ENCODE data around the gene MARF1. TPM values are rescaled to one million over a fixed set of nuclear protein-coding genes. Genes with fewer than 3 reads are reported as not detected.
"Not testable (repeated sequence)": the region's sequence is repeated elsewhere in the genome, so short reads cannot be mapped to it uniquely, and the experiment has no call there.

MARF1 gene
- total RNA-seq, 1 donor from 2014 or later = 13.4 TPM

- Histone ChIP-seq H3K9ac (no peak overlapping the region), H3K4me2 (no peak overlapping the region), H2AFZ (replicated peaks) (no peak overlapping the region), H3K79me2 (ENCODE audit: low read depth) (no peaks in the 10 kb centered on the region), H3K27ac (no peak overlapping the region), H3K4me1 (no peaks in the 10 kb centered on the region), H3K4me3 (no peak overlapping the region), H3K9me3 (ENCODE audit: low read depth) (no peaks in the 10 kb centered on the region), H3K27me3 (no peaks in the 10 kb centered on the region), H3K36me3 (no peaks in the 10 kb centered on the region), H4K20me1 (ENCODE audit: low read depth) (no peaks in the 10 kb centered on the region), H3F3A (ENCODE audit: low read depth) (no peaks in the 10 kb centered on the region)
- Mint-ChIP-seq H3K27me3 (ENCODE audit: insufficient read depth, low read depth) (peaks cover 6% of the 10 kb centered on the region), H3K4me3 (no peak overlapping the region), H3K9me3 (no peaks in the 10 kb centered on the region), H3K4me1 (no peaks in the 10 kb centered on the region), H3K36me3 (peaks cover 40% of the 10 kb centered on the region), H3K27ac (no peak overlapping the region)
- no peak for TF ChIP-seq EZH2 (IDR thresholded peaks at IDR 0.05)
- no peak for TF ChIP-seq CTCF (IDR thresholded peaks at IDR 0.05)
- TF ChIP-seq EZH2phosphoT487 (IDR thresholded peaks at IDR 0.05) = no peak
- no peak for DNase-seq (ENCODE audit: low spot score)
Measured at GRCh38 chr16:15609286-15609649, 33.7 kb downstream of the MARF1 start.

- H3K27me3 Mint-ChIP-seq (ENCODE audit: insufficient read depth, low read depth) = peaks cover 6% of the 10 kb centered on the region
- Histone ChIP-seq H3K79me2 (ENCODE audit: low read depth) (no peaks in the 10 kb centered on the region), H3F3A (ENCODE audit: low read depth) (no peaks in the 10 kb centered on the region), H3K9ac (no peak overlapping the region), H3K27ac (no peak overlapping the region), H3K4me3 (no peak overlapping the region), H3K9me3 (ENCODE audit: low read depth) (no peaks in the 10 kb centered on the region), H3K4me1 (no peaks in the 10 kb centered on the region), H2AFZ (replicated peaks) (no peak overlapping the region), H3K36me3 (no peaks in the 10 kb centered on the region), H4K20me1 (ENCODE audit: low read depth) (no peaks in the 10 kb centered on the region), H3K4me2 (no peak overlapping the region), H3K27me3 (no peaks in the 10 kb centered on the region)
- peaks cover 44% of the 10 kb centered on the region for H3K36me3 Mint-ChIP-seq
- no peak for DNase-seq (ENCODE audit: low spot score)
- TF ChIP-seq EZH2phosphoT487 (IDR thresholded peaks at IDR 0.05) = no peak
- TF ChIP-seq EZH2 (IDR thresholded peaks at IDR 0.05) = no peak
- no peak for TF ChIP-seq CTCF (IDR thresholded peaks at IDR 0.05)
- H3K9me3 Mint-ChIP-seq = no peaks in the 10 kb centered on the region
- H3K4me3 Mint-ChIP-seq = no peak overlapping the region
- H3K4me1 Mint-ChIP-seq = no peaks in the 10 kb centered on the region
- H3K27ac Mint-ChIP-seq = no peak overlapping the region
Measured at GRCh38 chr16:15608398-15609285, 34.3 kb downstream of the MARF1 start.

- no peak overlapping the region for H3K27ac ChIP-seq
- H3K27me3 ChIP-seq = no peaks in the 10 kb centered on the region
- H4K20me1 ChIP-seq (ENCODE audit: low read depth) = no peaks in the 10 kb centered on the region
- Mint-ChIP-seq H3K4me3 (no peak overlapping the region), H3K36me3 (peaks cover 44% of the 10 kb centered on the region), H3K4me1 (no peaks in the 10 kb centered on the region), H3K27me3 (ENCODE audit: insufficient read depth, low read depth) (peaks cover 6% of the 10 kb centered on the region), H3K9me3 (no peaks in the 10 kb centered on the region), H3K27ac (no peak overlapping the region)
- no peak overlapping the region for H3K9ac ChIP-seq
- H3K9me3 ChIP-seq (ENCODE audit: low read depth) = no peaks in the 10 kb centered on the region
- no peaks in the 10 kb centered on the region for H3F3A ChIP-seq (ENCODE audit: low read depth)
- no peak overlapping the region for H2AFZ ChIP-seq (replicated peaks)
- H3K4me1 ChIP-seq = no peaks in the 10 kb centered on the region
- H3K4me3 ChIP-seq = no peak overlapping the region
- no peaks in the 10 kb centered on the region for H3K79me2 ChIP-seq (ENCODE audit: low read depth)
- H3K36me3 ChIP-seq = no peaks in the 10 kb centered on the region
- H3K4me2 ChIP-seq = no peak overlapping the region
- DNase-seq (ENCODE audit: low spot score) = no peak
- TF ChIP-seq EZH2 (IDR thresholded peaks at IDR 0.05) (no peak), EZH2phosphoT487 (IDR thresholded peaks at IDR 0.05) (no peak), CTCF (IDR thresholded peaks at IDR 0.05) (no peak)
Measured at GRCh38 chr16:15607700-15608396, 35.1 kb downstream of the MARF1 start.

GRCh38 chr16:15607221-15607699 is 35.7 kb downstream of the MARF1 start:
- H3K9ac ChIP-seq; H3K4me2 ChIP-seq; H3K4me3 Mint-ChIP-seq; H4K20me1 ChIP-seq (ENCODE audit: low read depth); H3K27me3 Mint-ChIP-seq (ENCODE audit: insufficient read depth, low read depth); H3K9me3 ChIP-seq (ENCODE audit: low read depth); H3K4me1 Mint-ChIP-seq; H2AFZ ChIP-seq (replicated peaks); H3K4me3 ChIP-seq; H3K27me3 ChIP-seq; DNase-seq (ENCODE audit: low spot score); H3K9me3 Mint-ChIP-seq; H3K4me1 ChIP-seq; H3K27ac ChIP-seq; H3K27ac Mint-ChIP-seq; H3K79me2 ChIP-seq (ENCODE audit: low read depth); H3F3A ChIP-seq (ENCODE audit: low read depth); H3K36me3 ChIP-seq: not testable (repeated sequence)
- H3K36me3 Mint-ChIP-seq = peaks cover 40% of the 10 kb centered on the region

Data from neural progenitor cell (in vitro differentiated cells).